Breast epithelium (tissue), 3 donors: ENCODE measurements around the gene SCARB2.

ENCODE experiments used
- CTCF ChIP-seq, 3 donors: fragments of 450-650 bp; IDR thresholded peaks; one replicate each; pipeline ENCODE4 v1.5.1; 2016 to 2017; ENCODE audit warnings: antibody characterized with exemption in 3 of 3, mild to moderate bottlenecking in 3 of 3, moderate library complexity in 3 of 3
- POLR2A ChIP-seq: fragments of 450-650 bp; IDR thresholded peaks from one replicate; pipeline ENCODE4 v1.6.1; 2016; ENCODE audit warnings: antibody characterized with exemption, mild to moderate bottlenecking, moderate library complexity
- POLR2AphosphoS5 ChIP-seq, 3 donors: sonication (generic); formaldehyde crosslinking; IDR thresholded peaks; one replicate each; pipeline ENCODE4 v1.6.1; 2017; ENCODE audit warnings: antibody characterized with exemption in 3 of 3

DNA sequence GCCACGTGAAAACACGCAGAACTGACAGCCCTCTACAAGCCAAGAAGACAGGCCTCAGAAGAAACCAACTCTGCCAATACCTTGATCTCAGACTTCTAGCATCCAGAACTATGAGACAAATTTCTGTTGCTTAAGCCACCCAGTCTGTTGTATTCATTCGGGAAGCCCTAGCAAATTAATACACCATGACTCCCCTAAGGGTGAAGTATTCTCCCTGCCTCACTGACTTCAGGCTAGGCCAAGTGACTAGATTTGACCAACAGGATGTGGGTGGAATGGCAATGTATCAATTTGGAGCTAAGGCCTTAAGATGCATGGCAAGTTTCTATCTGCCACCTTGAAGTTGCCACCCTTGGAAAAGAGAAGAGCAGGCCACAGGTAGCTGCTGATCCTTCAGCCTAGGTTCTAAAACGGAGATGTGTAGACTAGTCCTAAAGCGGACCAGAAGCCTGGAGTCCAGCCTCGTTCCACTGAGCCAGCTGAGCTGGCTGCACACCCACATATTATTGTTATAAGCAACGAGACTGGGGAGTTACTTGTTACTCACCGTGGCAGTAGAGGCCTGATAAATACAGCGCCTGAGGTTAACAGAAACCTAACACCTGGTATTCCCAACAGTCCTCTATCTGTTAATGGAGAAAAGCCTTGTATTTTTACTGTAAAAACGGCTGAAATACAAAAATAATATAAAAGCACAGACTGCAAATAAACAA lies 16.4 kb downstream of the SCARB2 start:
- TF ChIP-seq POLR2AphosphoS5 (IDR thresholded peaks at IDR 0.05) (no peak), CTCF (IDR thresholded peaks at IDR 0.05) (no peak), POLR2A (no peak)
